ENCODE results near the gene BPIFB4.
"Not testable (repeated sequence)": the region's sequence is repeated elsewhere in the genome, so short reads cannot be mapped to it uniquely, and the experiment has no call there.

DNA sequence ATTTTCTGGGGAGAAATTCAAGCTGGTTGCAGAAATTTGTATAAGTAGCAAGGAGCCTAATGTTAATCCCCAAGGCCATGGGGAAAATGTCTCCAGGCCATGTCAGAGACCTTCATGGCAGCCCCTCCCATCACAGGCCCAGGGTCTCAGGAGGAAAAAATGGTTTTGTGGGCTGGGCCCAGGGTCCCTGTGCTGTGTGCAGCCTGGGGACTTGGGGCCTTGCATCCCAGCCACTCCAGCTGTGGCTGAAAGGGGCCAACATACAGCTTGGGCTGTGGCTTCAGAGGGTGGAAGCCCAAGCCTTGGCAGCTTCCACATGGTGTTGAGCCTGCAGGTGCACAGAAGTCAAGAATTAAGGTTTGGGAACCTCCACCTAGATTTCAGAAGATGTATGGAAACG, 42.9 kb downstream of the BPIFB4 start:
- TF ChIP-seq EZH2 (IDR thresholded peaks at IDR 0.05; ENCODE audit: low read length) = not testable (repeated sequence)
- TF ChIP-seq, protein P1, sequence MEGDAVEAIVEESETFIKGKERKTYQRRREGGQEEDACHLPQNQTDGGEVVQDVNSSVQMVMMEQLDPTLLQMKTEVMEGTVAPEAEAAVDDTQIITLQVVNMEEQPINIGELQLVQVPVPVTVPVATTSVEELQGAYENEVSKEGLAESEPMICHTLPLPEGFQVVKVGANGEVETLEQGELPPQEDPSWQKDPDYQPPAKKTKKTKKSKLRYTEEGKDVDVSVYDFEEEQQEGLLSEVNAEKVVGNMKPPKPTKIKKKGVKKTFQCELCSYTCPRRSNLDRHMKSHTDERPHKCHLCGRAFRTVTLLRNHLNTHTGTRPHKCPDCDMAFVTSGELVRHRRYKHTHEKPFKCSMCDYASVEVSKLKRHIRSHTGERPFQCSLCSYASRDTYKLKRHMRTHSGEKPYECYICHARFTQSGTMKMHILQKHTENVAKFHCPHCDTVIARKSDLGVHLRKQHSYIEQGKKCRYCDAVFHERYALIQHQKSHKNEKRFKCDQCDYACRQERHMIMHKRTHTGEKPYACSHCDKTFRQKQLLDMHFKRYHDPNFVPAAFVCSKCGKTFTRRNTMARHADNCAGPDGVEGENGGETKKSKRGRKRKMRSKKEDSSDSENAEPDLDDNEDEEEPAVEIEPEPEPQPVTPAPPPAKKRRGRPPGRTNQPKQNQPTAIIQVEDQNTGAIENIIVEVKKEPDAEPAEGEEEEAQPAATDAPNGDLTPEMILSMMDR (optimal IDR thresholded peaks at IDR 0.05 in 1 of 3, IDR thresholded peaks at IDR 0.05 in 1 of 3, conservative IDR thresholded peaks at IDR 0.05 in 1 of 3; ENCODE audit: extremely low read depth in 1 of 3, insufficient read depth in 2 of 3, low read length in 3 of 3) = not testable (repeated sequence)
